HG02571 (cell line): Measurements from ENCODE around the gene PRG2.
"Not testable (repeated sequence)": the region's sequence is repeated elsewhere in the genome, so short reads cannot be mapped to it uniquely, and the experiment has no call there.

Experiments used
- ATAC-seq: cut with Tn5 transposase; IDR thresholded peaks from one replicate; pipeline ENCODE4 v1.9.1; 2021; ENCODE audit warnings: mild to moderate bottlenecking, moderate library complexity; ENCODE audit not compliant: unreplicated experiment

The PRG2 gene

DNA sequence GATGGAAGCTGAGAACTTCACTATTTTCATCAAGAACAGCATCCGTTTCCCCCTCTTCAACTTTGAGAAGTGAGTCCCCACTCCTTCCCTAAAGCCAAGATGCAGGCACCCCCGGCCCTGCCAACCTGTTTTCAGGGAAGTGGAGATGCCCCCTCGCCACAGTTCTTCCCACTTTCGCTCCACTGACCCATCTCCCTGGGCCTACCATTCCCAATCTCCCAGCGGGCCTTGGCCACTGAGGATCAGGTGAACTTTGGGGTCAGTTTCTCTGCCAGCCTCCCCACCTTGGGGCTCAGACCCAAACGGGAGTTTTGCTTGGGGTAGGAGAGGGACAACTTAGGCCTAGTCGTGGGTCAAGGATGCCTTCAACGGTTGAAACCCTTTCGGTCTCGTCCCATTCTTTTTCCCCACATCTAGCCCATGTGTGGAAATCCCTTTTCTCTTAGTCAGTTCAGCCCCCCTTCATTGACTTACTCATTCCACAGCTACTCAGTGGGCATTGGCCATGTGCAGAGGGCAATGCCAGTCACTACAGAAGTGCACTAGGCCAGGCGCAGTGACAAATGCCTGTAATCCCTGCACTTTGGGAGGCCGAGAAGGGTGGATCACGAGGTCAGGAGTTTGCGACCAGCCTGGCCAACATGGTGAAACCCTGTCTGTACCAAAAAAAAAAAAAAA, 41.7 kb downstream of the PRG2 start:
- ATAC-seq, result no peak

DNA sequence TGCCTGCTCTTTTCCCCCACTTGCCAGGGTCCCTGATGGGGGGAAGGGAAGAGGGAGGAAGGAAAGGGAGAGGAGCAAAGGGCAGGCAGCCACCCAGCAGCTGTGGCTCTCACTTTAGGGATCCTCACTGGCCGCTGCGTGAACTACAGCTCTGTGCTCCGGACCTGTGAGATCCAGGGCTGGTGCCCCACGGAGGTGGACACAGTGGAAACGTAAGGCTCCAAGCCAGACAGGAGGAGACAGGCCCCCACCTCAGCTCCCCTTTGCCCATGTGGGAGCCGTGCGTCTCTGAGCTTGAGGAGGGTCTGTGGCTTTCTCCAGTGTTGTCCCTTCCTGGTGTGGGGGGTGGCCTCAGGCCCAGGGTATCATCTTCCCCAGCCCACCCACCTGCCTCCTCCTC, 42.4 kb downstream of the PRG2 start:
- ATAC-seq, result no peak

DNA sequence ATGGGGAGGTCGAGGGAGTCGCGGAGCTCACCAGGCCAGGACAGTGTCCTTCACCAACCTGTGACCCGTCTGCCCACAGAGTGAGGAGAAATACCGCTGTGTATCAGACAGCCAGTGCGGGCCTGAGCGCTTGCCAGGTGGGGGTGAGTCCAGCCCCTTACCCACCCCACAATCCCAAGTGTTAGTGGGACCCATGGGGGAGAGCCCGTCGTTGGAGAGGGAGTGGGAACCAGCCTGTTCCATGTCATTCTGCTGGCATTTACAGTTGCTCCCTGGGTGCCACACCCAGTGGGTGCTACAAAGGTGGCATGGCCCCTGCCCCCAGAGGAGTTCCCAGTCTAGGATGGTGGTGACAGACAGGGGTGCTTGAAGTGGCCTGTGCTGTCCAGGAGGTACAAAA, 43.1 kb downstream of the PRG2 start:
- no peak for ATAC-seq

DNA sequence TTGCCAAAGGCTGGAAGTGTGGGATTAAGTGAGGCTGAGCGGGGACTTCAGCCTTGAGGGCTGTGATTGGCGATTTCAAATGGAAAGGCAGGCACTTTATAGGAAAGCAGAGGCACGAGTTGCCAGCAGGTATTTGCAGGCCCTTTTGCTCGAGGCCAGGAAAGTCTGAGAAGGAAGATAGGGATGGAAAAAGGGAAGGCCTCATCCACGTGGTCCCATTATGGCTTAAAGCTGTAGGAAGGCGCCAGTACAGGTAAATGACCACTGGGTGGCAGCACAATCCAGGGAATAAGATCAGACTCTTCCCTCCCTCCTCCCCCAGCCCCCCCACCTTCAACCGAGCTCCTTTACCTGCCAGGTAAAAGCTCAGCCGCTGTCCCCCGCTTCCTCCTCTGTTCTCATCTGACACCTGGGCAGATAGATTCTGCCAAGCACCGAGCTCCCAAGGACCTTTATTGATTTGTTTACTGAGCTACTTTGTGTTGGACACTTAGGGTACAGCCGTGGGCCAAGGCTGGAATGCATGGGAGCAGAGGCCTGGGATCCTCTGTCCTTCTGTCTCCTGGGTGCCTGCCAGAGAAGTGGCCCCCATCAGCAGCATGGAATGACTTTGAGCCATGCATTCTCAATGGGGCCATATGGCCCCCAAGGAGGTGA, 44.8 kb downstream of the PRG2 start:
- ATAC-seq, result peak; percentile 71

DNA sequence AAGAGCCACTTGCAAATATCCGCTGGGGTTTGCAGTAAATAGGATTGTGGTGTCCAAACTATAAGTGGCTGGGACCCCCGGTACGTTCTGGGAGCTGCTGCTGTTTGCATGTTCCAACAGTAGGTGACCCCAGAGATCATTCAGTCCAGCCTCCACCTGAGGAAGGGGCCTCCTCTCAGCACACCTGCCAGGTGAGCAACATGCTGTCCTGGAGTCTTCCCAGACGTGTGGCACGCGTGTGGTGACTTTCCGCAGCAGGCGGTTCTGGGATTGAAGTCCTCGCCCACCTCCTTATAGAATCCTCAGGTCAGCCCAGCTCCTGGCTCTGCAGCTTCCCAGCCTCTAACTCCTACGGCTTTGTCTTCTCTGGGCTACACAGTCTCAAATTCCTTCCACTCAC, 45.6 kb downstream of the PRG2 start:
- no peak for ATAC-seq

DNA sequence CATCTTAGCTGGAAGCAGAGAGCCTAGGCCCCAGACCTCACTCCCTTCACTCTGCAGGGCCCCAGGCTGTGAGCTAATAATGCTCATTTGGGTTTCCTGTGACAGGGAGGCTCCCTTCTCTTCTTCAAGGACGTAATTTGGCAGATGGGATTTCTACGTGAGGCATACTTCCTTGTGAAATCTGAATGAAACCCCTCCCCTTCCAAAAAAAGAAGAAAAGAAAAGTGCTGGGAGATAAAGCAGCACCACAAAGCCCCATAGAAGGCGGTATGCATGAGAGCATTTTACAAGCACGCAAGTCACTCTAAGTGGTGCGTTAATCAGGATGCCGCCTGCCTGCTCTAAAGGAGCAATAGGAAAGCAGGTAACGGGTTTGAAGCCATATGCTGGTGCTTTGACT, 46.6 kb downstream of the PRG2 start:
- no peak for ATAC-seq

DNA sequence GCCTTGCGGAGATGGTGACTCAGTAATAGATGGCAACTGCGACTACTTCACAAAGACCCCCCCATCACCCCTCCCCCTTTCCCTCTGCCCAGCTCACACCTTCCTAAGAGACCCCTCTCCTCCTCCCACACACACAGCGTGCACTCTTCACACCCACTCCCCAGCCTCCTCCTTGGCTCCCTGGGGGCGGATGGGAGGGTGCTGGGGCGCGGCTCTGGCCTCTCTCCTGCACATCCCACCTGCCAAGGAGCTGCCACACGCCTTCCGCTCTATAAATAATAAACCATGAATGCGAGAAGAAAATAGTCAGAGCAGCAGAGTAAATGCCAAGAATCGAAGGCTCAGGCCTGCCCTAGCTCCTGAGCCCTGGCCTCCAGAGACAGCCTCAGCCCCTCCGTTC, 47.7 kb downstream of the PRG2 start:
- no peak for ATAC-seq

DNA sequence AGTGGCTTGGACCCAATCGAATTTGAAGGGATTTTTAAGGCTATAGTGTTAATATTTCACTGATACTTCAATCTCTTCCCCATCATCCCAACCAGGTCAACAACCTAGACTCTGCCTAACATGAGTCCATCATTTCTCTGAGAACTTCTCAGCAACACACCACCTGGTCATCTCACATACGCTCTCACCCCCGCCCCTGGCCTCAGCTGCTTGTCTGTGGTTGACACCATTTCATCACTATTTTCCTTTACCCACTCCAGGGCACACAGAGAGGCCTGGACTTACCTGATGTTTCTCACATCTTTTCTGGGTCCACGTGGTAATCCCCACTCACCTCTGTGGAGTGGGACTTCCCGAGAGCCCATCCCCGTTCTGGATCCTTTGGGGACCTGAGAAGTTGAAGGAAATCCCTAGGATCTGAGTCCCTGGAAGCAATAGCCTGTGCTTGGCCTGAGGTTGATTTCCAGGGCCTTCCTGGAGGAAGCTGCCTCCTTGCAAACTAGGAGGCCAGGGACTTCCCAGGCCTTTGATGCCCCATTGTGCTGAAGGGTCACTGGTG, 49.1 kb downstream of the PRG2 start:
- ATAC-seq, result no peak

DNA sequence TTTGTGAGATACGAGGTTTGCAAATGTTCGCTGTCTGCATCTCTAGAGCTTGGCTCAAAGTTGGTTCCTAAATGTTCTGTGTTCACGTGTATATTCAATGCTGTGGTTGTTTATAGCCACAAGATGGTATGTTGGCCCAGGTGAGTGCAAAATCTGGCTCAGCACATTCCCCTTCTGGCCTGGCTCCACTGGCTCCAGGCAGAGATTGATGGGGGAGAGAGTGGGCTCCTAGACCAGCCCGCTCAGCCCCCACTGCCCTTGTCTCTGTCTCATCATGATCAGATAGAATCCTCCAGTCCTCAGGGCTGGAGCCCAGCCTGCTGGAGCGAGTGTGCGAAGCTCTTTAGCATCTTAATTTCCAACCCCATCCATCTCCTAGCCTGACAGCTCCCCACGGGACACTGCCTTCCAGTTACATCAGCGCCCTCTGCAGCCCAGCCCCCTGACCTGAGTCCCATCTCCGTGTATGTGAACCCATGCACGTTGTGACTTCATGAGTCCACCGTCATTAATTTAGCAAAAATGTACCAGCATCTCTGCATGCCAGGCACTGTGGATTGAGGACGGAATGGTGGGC, 50.3 kb downstream of the PRG2 start:
- no peak for ATAC-seq

DNA sequence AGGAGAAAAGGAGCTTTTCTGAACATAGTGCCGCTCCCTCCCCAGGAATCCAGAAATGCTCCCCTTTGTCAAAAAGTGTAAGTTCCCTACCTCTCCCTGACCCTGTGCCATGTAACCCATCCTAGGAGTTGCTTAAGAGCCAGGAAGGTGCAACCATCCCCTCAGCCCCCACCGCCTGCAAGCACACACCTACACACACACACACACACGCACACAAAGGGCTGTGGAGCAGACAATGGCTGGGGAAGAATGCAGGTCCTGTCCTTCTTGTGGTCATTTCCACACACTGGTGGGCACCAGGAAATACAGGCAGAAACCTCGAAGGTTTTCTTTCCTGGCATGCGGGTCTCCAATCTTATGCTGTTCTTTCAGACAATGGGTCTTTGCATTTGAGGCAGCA, 51.1 kb downstream of the PRG2 start:
- no peak for ATAC-seq

DNA sequence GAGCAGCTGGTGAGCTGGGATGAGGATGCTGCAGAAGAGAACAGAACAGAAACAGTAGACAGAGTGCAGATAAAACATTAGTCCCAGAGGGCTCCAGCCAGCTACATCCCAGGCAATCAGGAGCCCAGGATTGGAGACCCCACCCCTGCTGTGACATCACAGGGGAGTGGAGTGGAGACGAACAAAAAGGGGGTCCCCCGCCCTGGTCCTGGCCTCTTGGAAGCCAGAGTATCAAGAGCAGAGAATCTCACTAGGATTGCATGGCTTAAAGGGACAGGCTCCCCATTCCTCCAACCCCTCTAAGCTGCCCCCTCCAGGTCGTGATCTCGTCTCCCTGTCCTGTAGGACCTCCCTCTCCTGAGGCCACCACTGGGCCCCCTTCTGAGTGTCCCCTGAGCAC, 52.3 kb downstream of the PRG2 start, which contains the start of gene P2RX3:
Gene P2RX3 (plus strand): TSS at position 211 of the 400 bp plus-strand sequence. CDS start 199 bp downstream, outside the sequence.
- no peak for ATAC-seq

DNA sequence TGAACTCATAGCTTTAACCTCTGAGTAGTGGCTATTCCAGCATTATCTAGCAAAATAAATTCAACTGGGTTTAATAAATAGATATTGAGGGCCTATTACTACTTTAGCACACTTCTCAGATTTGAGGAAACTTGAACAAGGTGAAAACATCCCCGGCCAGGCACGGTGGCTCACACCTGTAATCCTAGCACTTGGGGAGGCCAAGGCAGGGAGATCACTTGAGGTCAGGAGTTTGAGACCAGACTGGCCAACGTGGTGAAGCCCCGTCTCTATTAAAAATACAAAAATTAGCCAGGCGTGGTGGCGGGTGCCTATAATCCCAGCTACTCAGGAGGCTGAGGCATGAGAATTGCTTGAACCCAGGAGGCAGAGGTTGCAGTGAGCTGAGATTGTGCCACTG, 53.6 kb downstream of the PRG2 start:
- not testable (repeated sequence) for ATAC-seq
